OCI-LY3 (cell line): ENCODE results near the gene ADD2.
A peak's percentile ranks its signal among the peaks of the same experiment; 100 is the strongest.
"Not testable (repeated sequence)": the region's sequence is repeated elsewhere in the genome, so short reads cannot be mapped to it uniquely, and the experiment has no call there.

Experiments used
- CTCF ChIP-seq: fragments of 200-600, 300-600 bp; sonication (generic); IDR thresholded peaks from 2 replicates; pipeline ENCODE4 v1.5.1; 2014; ENCODE audit warnings: antibody characterized with exemption, low read length, low read depth
- EZH2phosphoT487 ChIP-seq: fragments of 200-600 bp; shearing (Covaris generic); IDR thresholded peaks from 2 replicates; pipeline ENCODE4 v1.6.1; 2018; ENCODE audit warnings: antibody characterized with exemption, mixed run types, low read depth

GRCh38 chr2:70655211-70655610, 112.8 kb downstream of the ADD2 start:
- TF ChIP-seq CTCF = peak; percentile 60
- not testable (repeated sequence) for TF ChIP-seq EZH2phosphoT487
